Suprapubic skin (tissue), 4 donors: ENCODE measurements around the gene COL25A1. TPM values are rescaled to one million over a fixed set of nuclear protein-coding genes. Genes with fewer than 3 reads are reported as not detected.
"Not testable (repeated sequence)": the region's sequence is repeated elsewhere in the genome, so short reads cannot be mapped to it uniquely, and the experiment has no call there.

Source experiments
- DNase-seq, 2 donors: peaks; one replicate each; pipeline ENCODE4 v3.0.0-alpha.2; 2019; ENCODE audit warnings: low spot score in 2 of 2
- H3K27ac ChIP-seq: fragments of 200-600 bp; sonication (generic); one replicate; pipeline ENCODE4 v1.5.1; 2019
- H3K27me3 ChIP-seq: fragments of 200-600 bp; sonication (generic); one replicate; pipeline ENCODE4 v1.5.1; 2019
- H3K36me3 ChIP-seq: fragments of 200-600 bp; sonication (generic); one replicate; pipeline ENCODE4 v1.5.1; 2019
- H3K4me1 ChIP-seq: fragments of 200-600 bp; sonication (generic); one replicate; pipeline ENCODE4 v1.5.1; 2019
- H3K4me3 ChIP-seq: fragments of 200-600 bp; sonication (generic); one replicate; pipeline ENCODE4 v1.5.1; 2019; ENCODE audit warnings: mild to moderate bottlenecking
- H3K9me3 ChIP-seq: fragments of 200-600 bp; sonication (generic); one replicate; pipeline ENCODE4 v1.5.1; 2019
- EP300 ChIP-seq: sonication (generic); formaldehyde crosslinking; IDR thresholded peaks from one replicate; pipeline ENCODE4 v1.6.1; 2017; ENCODE audit warnings: antibody characterized with exemption
- POLR2A ChIP-seq, 2 donors: fragments of 450-650 bp; IDR thresholded peaks; one replicate each; pipeline ENCODE4 v1.6.1; 2017; ENCODE audit warnings: antibody characterized with exemption in 2 of 2, mild to moderate bottlenecking in 2 of 2, moderate library complexity in 2 of 2
- POLR2AphosphoS5 ChIP-seq, 3 donors: sonication (generic); formaldehyde crosslinking; IDR thresholded peaks; one replicate each; pipeline ENCODE4 v1.6.1; 2017; ENCODE audit warnings: antibody characterized with exemption in 3 of 3
- WGBS: methylation state at CpG from one replicate; pipeline ENCODE4 v1.1.5; 2018; 5-methylcytosine and 5-hydroxymethylcytosine counted together
- total RNA-seq, 4 donors: library from RNA; depleted of rRNA; stranded (reverse); fragments of >200 nt; gene quantifications; one replicate each; pipeline ENCODE4 v1.1.0, GENCODE V29; 2016
- TF ChIP-seq, protein P1 (sequence below), 2 donors: fragments of 200-600 bp in 1 of 2; fragments of 450-650 bp in 1 of 2; sonication (generic) in 1 of 2; IDR thresholded peaks; one replicate each; pipeline ENCODE4 v1.5.1; 2016 to 2019; ENCODE audit warnings: antibody characterized with exemption in 2 of 2, mild to moderate bottlenecking in 1 of 2, moderate library complexity in 1 of 2

COL25A1 gene
- total RNA-seq, 4 donors from 2014 or later = 0.30 to 1.4 (median 1.0) TPM

DNA sequence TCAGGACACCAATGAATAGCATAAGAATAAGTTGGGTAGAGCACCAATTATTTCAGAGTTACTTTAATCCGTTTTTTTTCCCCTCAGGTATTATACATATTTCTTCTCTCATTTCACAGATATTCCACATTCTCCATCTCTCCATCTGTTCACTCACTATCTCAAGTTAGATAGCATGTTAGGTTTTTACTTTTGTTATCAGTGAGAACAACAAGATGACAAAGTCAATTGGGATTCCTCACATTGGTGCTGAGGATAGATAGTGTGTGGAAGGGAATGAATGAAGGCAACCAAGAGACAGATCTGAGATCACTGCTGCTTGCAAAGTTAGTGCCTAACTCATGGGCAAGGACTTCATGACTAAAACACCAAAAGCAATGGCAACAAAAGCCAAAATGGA lies 427.7 kb downstream of the COL25A1 start:
- no peak for TF ChIP-seq EP300
- no peak for TF ChIP-seq POLR2A (IDR thresholded peaks at IDR 0.05)

DNA sequence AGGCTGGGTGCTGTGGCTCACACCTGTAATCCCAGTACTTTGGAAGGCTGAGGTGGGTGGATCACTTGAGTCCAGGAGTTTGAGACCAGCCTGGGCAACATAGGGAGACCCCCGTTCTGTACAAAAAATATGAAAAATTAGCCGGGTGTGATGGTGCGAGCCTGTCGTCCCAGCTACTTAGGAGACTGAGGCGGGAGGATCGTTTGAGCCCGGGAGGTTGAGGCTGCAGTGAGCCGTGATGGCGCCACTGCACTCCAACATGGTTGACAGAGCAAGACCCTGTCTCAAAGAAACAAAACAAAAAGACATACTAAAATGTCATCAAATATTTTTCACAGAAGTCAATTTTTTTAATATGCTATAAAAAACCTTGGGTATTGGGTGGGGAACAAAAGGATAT lies 432.5 kb downstream of the COL25A1 start:
- H3K4me1 ChIP-seq, DNase-seq, H3K36me3 ChIP-seq, H3K9me3 ChIP-seq, H3K27ac ChIP-seq, H3K27me3 ChIP-seq, H3K4me3 ChIP-seq: not testable (repeated sequence)
- WGBS = 97% methylated on average over 9 of the region's 9 CpGs

More for the DNA sequence above, 427.7 kb downstream of the COL25A1 start:
- H3K36me3 ChIP-seq = no peaks in the 10 kb centered on the region
- no peaks in the 10 kb centered on the region for H3K27me3 ChIP-seq
- 63% methylated on average over 1 of the region's 1 CpG for WGBS
- no peak overlapping the region for H3K27ac ChIP-seq
- no peak overlapping the region for H3K4me3 ChIP-seq
- H3K9me3 ChIP-seq = no peaks in the 10 kb centered on the region
- no peaks in the 10 kb centered on the region for H3K4me1 ChIP-seq
- no peak for DNase-seq

DNA sequence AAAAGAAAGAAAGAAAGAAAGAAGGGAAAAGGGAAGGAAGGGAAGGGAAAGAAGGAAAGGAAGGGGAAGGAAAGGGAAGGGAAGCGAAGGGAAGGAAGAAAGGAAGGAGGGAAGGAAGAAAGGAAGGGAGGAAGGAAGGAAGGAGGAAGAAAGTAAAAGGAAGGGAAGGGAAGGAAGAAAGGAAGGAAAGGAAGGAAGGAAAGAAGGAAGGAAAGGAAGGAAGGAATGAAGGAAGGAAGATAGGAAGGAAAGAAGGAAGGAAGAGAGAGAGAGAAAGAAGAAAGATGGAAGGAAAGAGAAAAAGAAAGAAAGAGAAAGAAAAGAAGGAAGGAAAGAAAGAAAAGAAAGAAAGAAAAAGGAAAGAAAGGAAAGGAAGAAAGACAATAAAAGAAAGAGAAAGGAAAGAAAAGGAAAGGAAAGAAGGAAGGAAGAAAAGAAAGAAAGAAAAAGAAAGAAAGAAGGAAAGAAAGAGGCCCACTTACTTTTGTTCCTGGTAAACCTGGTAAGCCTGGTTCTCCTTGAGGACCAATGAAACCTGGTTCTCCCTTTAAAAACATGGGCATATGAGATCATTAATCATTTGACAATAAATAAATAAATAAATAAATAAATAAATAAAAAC lies 433.7 kb downstream of the COL25A1 start:
- no peaks in the 10 kb centered on the region for H3K4me1 ChIP-seq
- 94% methylated on average over 1 of the region's 1 CpG for WGBS
- H3K9me3 ChIP-seq = no peaks in the 10 kb centered on the region
- TF ChIP-seq POLR2AphosphoS5 (IDR thresholded peaks at IDR 0.05) (no peak), EP300 (no peak), POLR2A (IDR thresholded peaks at IDR 0.05) (no peak)
- TF ChIP-seq, protein P1, sequence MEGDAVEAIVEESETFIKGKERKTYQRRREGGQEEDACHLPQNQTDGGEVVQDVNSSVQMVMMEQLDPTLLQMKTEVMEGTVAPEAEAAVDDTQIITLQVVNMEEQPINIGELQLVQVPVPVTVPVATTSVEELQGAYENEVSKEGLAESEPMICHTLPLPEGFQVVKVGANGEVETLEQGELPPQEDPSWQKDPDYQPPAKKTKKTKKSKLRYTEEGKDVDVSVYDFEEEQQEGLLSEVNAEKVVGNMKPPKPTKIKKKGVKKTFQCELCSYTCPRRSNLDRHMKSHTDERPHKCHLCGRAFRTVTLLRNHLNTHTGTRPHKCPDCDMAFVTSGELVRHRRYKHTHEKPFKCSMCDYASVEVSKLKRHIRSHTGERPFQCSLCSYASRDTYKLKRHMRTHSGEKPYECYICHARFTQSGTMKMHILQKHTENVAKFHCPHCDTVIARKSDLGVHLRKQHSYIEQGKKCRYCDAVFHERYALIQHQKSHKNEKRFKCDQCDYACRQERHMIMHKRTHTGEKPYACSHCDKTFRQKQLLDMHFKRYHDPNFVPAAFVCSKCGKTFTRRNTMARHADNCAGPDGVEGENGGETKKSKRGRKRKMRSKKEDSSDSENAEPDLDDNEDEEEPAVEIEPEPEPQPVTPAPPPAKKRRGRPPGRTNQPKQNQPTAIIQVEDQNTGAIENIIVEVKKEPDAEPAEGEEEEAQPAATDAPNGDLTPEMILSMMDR (IDR thresholded peaks at IDR 0.05) = no peak
- no peak for DNase-seq
- no peak overlapping the region for H3K27ac ChIP-seq
- no peaks in the 10 kb centered on the region for H3K27me3 ChIP-seq
- H3K36me3 ChIP-seq = no peaks in the 10 kb centered on the region
- H3K4me3 ChIP-seq = no peak overlapping the region

DNA sequence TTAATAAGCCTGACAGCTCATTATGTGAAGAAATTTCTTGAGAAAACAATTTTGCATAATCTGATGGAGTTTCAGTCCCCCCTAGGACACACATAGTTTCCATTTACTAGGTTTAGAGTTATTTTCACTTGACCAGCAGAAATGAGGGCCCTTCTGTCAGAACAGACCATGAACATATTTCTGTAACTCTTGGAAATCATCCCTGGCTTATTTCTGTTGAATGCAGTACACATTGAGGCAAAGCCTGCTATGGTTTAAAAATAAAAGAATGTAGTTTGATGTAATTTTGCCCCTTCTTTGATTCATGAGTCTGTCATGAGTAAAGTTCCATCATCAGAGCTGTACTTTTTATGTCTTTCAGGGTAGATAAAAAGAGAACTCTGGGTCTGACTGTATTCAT lies 435.0 kb downstream of the COL25A1 start:
- Histone ChIP-seq H3K4me3 (no peak overlapping the region), H3K4me1 (no peaks in the 10 kb centered on the region), H3K27me3 (no peaks in the 10 kb centered on the region), H3K27ac (no peak overlapping the region), H3K36me3 (no peaks in the 10 kb centered on the region), H3K9me3 (no peaks in the 10 kb centered on the region)
- no peak for DNase-seq
- TF ChIP-seq EP300 (no peak), POLR2A (IDR thresholded peaks at IDR 0.05) (no peak)

DNA sequence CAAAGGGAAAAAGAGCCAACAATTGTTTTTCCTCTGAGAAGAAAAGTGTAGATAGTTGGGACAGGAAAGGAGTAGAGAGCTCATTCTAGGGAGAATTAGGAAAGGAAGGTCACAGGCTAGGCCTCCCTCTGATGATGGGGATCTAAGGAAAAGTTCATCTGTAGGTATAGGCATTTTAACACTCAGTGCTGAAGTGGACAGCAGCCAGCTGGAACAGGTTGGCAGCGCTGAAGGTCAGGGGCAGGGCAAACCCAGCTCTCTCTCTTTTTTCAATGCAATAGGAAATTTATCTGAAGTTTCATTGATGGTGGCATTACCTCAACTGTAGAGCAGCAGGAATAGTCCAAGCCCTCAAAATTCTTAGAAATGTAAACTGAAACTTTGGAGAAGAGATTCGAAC lies 441.1 kb downstream of the COL25A1 start:
- no peak overlapping the region for H3K27ac ChIP-seq
- no peaks in the 10 kb centered on the region for H3K36me3 ChIP-seq
- no peak overlapping the region for H3K4me3 ChIP-seq
- no peaks in the 10 kb centered on the region for H3K4me1 ChIP-seq
- no peaks in the 10 kb centered on the region for H3K9me3 ChIP-seq
- no peak for DNase-seq
- 63% methylated on average over 2 of the region's 2 CpGs for WGBS
- TF ChIP-seq, protein P1 (IDR thresholded peaks at IDR 0.05) = no peak
- TF ChIP-seq EP300 = no peak
- no peak for TF ChIP-seq POLR2A (IDR thresholded peaks at IDR 0.05)
- no peak for TF ChIP-seq POLR2AphosphoS5 (IDR thresholded peaks at IDR 0.05)
- H3K27me3 ChIP-seq = no peaks in the 10 kb centered on the region

DNA sequence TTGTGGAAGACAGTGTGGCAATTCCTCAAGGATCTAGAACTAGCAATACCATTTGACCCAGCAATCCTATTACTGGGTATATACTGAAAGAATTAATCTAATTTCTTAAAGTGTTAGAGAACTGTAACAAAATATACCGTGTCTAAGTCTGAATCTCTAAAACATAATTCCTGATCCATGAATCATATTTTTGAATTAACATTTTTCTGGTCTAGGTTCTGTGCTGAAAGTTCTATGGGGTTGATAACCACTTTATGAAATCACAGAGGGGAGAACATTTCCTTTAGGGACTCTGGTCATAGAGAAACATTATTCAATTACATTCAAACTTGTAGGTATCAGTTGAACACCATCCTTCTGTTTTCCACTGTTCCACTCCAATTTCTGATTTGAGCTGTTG lies 447.7 kb downstream of the COL25A1 start:
- no peak overlapping the region for H3K27ac ChIP-seq
- no peak overlapping the region for H3K4me3 ChIP-seq
- DNase-seq = no peak
- no peaks in the 10 kb centered on the region for H3K36me3 ChIP-seq
- no peak for TF ChIP-seq POLR2A (IDR thresholded peaks at IDR 0.05)
- TF ChIP-seq, protein P1 (IDR thresholded peaks at IDR 0.05) = no peak
- TF ChIP-seq POLR2AphosphoS5 (IDR thresholded peaks at IDR 0.05) = no peak
- TF ChIP-seq EP300 = no peak
- no peaks in the 10 kb centered on the region for H3K9me3 ChIP-seq
- H3K4me1 ChIP-seq = no peaks in the 10 kb centered on the region
- WGBS = 70% methylated on average over 1 of the region's 1 CpG
- no peaks in the 10 kb centered on the region for H3K27me3 ChIP-seq

DNA sequence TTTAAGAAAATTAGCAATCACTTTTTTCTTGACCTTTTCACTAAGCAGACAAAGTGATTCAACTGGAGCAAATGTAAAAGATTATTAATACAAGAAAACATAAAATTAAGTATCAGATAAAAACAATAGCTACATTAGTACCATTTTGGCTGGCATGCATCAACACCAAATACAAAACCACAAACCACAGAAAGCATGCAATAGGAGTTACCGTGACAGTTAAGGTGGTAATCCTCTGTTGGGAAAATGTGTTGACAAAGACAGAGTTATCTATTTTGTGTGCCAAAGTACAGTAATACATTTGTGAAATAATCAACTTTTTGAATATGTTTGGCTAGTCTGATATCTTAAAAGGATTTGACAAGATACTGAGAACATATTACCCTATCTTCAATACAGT lies 449.8 kb downstream of the COL25A1 start:
- 63% methylated on average over 1 of the region's 1 CpG for WGBS
- H3K27me3 ChIP-seq = no peaks in the 10 kb centered on the region
- no peak for TF ChIP-seq POLR2AphosphoS5 (IDR thresholded peaks at IDR 0.05)
- H3K9me3 ChIP-seq = no peaks in the 10 kb centered on the region
- no peak for DNase-seq
- H3K36me3 ChIP-seq = no peaks in the 10 kb centered on the region
- H3K4me3 ChIP-seq = no peak overlapping the region
- H3K4me1 ChIP-seq = no peaks in the 10 kb centered on the region
- no peak overlapping the region for H3K27ac ChIP-seq
